Aorta (tissue), 5 donors: Measurements from ENCODE around the gene MAML2. TPM values are rescaled to one million over a fixed set of nuclear protein-coding genes. Genes with fewer than 3 reads are reported as not detected.
A peak's percentile ranks its signal among the peaks of the same experiment; 100 is the strongest.

ENCODE experiments used
- ATAC-seq: fragments of 200-7000 bp; cut with Tn5 transposase; one replicate; pipeline ENCODE4 v1.9.1; 2022; ENCODE audit warnings: moderate library complexity; ENCODE audit not compliant: low FRiP score
- DNase-seq, 2 donors: peaks; one replicate each; pipeline ENCODE4 v3.0.0-alpha.2; 2020
- H3K27ac ChIP-seq, 2 donors: one replicate each; pipeline ENCODE4 v1.5.1; 2013; ENCODE audit warnings: low read length in 2 of 2, mild to moderate bottlenecking in 2 of 2, moderate library complexity in 2 of 2, control low read depth in 1 of 2, inconsistent platforms in 1 of 2, low read depth in 1 of 2
- H3K27me3 ChIP-seq, 2 donors: one replicate each; pipeline ENCODE4 v1.6.1; 2013; ENCODE audit warnings: control low read depth in 1 of 2, low read length in 1 of 2, mild to moderate bottlenecking in 1 of 2, moderate library complexity in 1 of 2; ENCODE audit not compliant: insufficient read depth in 2 of 2, control insufficient read depth in 1 of 2
- H3K36me3 ChIP-seq, 2 donors: one replicate each; pipeline ENCODE4 v1.6.1; 2013; ENCODE audit warnings: control low read depth in 1 of 2, low read length in 1 of 2, mild to moderate bottlenecking in 1 of 2; ENCODE audit not compliant: insufficient read depth in 2 of 2, control insufficient read depth in 1 of 2
- H3K4me1 ChIP-seq, 2 donors: one replicate each; pipeline ENCODE4 v1.6.1; 2013; ENCODE audit warnings: low read length in 2 of 2, control low read depth in 1 of 2, mild to moderate bottlenecking in 1 of 2, moderate library complexity in 1 of 2; ENCODE audit not compliant: insufficient read depth in 2 of 2, control insufficient read depth in 1 of 2
- H3K4me3 ChIP-seq, 2 donors: one replicate each; pipeline ENCODE4 v1.5.1; 2013; ENCODE audit warnings: low read length in 2 of 2, control low read depth in 1 of 2, mild to moderate bottlenecking in 1 of 2
- H3K9me3 ChIP-seq: one replicate; pipeline ENCODE4 v1.6.1; 2013; ENCODE audit warnings: mild to moderate bottlenecking, low read length; ENCODE audit not compliant: control insufficient read depth
- WGBS, 2 donors: extraction: QIAGEN DNeasy Blood & Tissue Kit; methylation state at CpG; one replicate each; pipeline ENCODE4 v1.1.7; 2013; 5-methylcytosine and 5-hydroxymethylcytosine counted together
- intact Hi-C, 2 donors: fragments of 100-400 bp; cut with DNase I; formaldehyde crosslinking; loops; one replicate each; pipeline versions ENCODE4 v1.14.2 to v1.15.0; 2022
- polyA plus RNA-seq, 2 donors: library from polyadenylated mRNA; stranded (reverse); fragments of 200-250 nt; gene quantifications; one replicate each; pipeline ENCODE4 v1.2.3, GENCODE V29; 2013
- total RNA-seq, 2 donors: library from RNA; stranded (reverse); fragmentation: NEBNext Ultra II Directional; extraction: Animal tissue kit (Norgen Biotek cat#: 25700); gene quantifications; one replicate each; pipeline ENCODE4 v1.2.1, GENCODE V29; 2021
- donor health status: healthy with polysubstance abuse.
- donor health status: Bipolar disorder and iron deficiency.
- donor health status: DM: no; HTN: no; CAD: no.
- donor health status: DM: no; HTN: no; CAD: no.
- donor health status: DM: yes; HTN: yes; CAD: no.

MAML2 gene
- total and polyA plus RNA-seq, 4 donors, result 6.0 to 27.5 (median 14.0) TPM

GRCh38 chr11:96098511-96099241 is 244.3 kb downstream of the MAML2 start:
- H3K4me1 ChIP-seq, result peaks cover 7 to 11% of the 10 kb centered on the region in 2 donors
- DNase-seq (no peak), ATAC-seq (no peak)
- no peak overlapping the region for H3K4me3 ChIP-seq
- H3K9me3 ChIP-seq, result no peaks in the 10 kb centered on the region
- intact Hi-C loops, result no loop called here
- H3K36me3 ChIP-seq, result no peaks in the 10 kb centered on the region
- no peaks in the 10 kb centered on the region for H3K27me3 ChIP-seq
- WGBS, 2 donors, result 12% methylated on average over 7 of the region's 7 CpGs
- H3K27ac ChIP-seq, result peak overlapping the region in 1 of 2 donors; percentile 52

DNA sequence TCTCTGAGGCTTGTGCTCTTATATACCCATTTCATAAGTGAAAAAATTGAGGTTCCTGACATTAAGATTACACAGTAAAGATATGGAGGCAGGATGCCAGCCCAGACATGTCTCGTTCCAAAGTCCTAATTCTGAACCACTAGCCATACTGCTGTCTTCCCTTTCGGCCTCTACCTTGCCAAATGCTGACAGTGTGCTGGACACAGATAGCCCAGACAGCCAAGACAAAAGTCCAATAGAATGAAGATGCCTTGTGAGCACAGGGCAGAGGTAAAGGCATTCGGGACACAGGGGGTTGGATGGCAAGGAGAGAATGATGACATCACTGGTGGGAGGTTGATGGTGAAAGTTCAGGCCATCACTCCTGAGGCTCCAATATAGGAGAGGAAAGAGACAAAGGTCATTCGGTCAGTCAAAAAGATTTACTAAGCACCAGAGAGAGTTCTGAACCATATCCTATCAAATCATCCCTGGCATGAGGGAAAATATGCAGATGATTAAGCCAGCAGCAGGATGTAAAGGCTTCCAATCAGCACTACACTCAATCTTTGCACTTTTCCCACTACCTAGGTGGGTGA is 245.1 kb downstream of the MAML2 start:
- ATAC-seq, result no peak
- intact Hi-C loops, result no loop called here

DNA sequence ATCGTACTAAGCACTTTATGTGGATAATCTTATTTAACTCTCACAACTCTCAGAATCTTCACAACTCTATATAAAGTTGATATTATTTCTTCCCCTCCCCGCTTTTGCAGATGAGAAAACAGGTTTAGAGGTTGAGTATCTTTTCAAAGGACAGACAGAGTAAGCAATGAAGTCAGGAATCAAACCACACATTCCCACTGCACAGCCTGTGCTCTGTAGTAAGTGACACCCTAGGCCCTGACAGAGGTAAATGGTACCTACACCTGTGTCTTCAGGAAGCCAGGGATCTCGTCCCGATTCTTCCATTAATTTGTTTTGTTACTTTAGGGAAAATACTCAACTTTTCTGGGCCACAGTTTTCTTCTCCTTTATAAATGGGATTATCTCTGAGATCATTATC is 246.6 kb downstream of the MAML2 start:
- Histone ChIP-seq H3K27ac (no peak overlapping the region), H3K4me3 (no peak overlapping the region), H3K27me3 (no peaks in the 10 kb centered on the region), H3K9me3 (no peaks in the 10 kb centered on the region), H3K36me3 (no peaks in the 10 kb centered on the region), H3K4me1 (peaks cover 4 to 6% of the 10 kb centered on the region in 2 donors)
- DNase-seq (no peak), ATAC-seq (no peak)
- 80 to 84% methylated on average over 4 of the region's 4 CpGs for WGBS, 2 donors
- intact Hi-C loops, result no loop called here

More for the DNA sequence above, 245.1 kb downstream of the MAML2 start:
- peaks cover 4 to 7% of the 10 kb centered on the region in 2 donors for H3K4me1 ChIP-seq
- no peaks in the 10 kb centered on the region for H3K9me3 ChIP-seq
- no peaks in the 10 kb centered on the region for H3K36me3 ChIP-seq
- H3K4me3 ChIP-seq, result no peak overlapping the region
- 44 to 55% methylated on average over 4 of the region's 4 CpGs for WGBS, 2 donors
- H3K27ac ChIP-seq, result no peak overlapping the region
- no peak for DNase-seq
- no peaks in the 10 kb centered on the region for H3K27me3 ChIP-seq

DNA sequence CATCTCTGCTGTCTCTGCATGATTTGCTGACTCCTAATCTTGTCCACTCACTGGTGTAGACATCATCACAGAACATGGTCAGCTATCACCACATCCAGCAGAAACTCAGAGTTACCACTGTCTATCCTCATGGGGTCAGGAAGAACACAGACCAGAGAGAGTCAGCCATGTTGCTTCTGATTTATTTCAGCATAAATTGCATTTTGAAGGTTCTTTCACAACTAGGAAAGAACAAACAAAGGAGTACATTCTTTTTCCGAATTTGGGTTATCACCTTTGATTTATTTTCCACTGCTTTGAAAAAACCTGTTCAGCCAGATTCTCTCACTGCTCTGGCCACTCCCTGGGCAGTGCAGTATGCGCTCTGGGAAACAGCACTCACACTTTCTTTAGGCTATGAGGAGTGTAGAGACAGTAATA is 247.1 kb downstream of the MAML2 start:
- no peaks in the 10 kb centered on the region for H3K36me3 ChIP-seq
- 49 to 55% methylated on average over 2 of the region's 2 CpGs for WGBS, 2 donors
- no peak overlapping the region for H3K4me3 ChIP-seq
- no peaks in the 10 kb centered on the region for H3K9me3 ChIP-seq
- ATAC-seq (no peak), DNase-seq (no peak)
- peaks cover 3 to 6% of the 10 kb centered on the region in 2 donors for H3K4me1 ChIP-seq
- intact Hi-C loops, result no loop called here
- H3K27me3 ChIP-seq, result no peaks in the 10 kb centered on the region
- H3K27ac ChIP-seq, result no peak overlapping the region

DNA sequence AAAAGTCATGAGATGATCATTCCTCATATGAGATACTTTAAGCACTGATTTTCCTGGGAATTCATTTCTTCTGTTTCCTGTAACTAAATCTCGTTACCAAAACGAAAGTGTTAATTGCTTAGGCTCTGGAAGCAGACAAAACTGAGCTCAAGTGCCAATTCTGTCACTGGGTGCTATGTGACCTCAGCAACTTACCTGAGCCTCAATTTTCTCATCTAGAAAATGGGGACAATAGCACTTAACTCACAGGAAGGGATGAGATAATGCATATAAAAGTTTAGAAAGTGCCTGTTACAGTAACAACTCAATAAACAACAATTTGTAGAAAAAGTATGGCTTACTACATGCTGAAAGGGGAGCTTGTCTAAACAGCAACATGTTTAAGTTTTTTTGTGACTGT is 248.8 kb downstream of the MAML2 start:
- ATAC-seq (no peak), DNase-seq (no peak)
- intact Hi-C loops, result no loop called here
- Histone ChIP-seq H3K36me3 (no peaks in the 10 kb centered on the region), H3K27ac (no peak overlapping the region), H3K4me3 (no peak overlapping the region), H3K4me1 (peaks cover 2 to 9% of the 10 kb centered on the region in 2 donors), H3K9me3 (no peaks in the 10 kb centered on the region), H3K27me3 (no peaks in the 10 kb centered on the region)
- 81 to 88% methylated on average over 2 of the region's 2 CpGs for WGBS, 2 donors

GRCh38 chr11:96092511-96092910 is 250.5 kb downstream of the MAML2 start:
- Histone ChIP-seq H3K4me1 (peaks cover 0 to 2% of the 10 kb centered on the region in 2 donors), H3K36me3 (no peaks in the 10 kb centered on the region), H3K9me3 (no peaks in the 10 kb centered on the region), H3K27me3 (no peaks in the 10 kb centered on the region), H3K27ac (no peak overlapping the region), H3K4me3 (no peak overlapping the region)
- 81 to 85% methylated on average over 8 of the region's 8 CpGs for WGBS, 2 donors
- intact Hi-C loops, result no loop called here
- ATAC-seq (no peak), DNase-seq (no peak)

DNA sequence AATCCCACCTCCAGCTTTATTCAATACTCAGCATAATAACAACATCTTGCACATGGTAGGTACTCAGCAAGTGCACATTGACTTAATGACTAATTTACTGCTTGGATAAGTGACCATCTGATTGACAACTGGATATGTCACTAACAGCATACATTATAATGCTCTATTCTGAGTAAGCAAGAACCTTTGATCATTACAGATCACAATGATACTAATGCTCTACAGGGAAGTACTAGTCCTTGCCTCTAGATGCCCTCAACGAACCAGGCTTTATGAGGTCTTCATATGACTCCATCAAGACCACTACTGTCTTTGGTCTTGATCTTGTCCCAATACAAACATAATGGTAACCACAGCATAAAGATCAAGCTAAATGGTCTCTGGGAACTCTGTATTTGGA is 251.5 kb downstream of the MAML2 start:
- intact Hi-C loops, result no loop called here
- ATAC-seq, result no peak

GRCh38 chr11:96090711-96091110 is 252.3 kb downstream of the MAML2 start:
- no peak overlapping the region for H3K27ac ChIP-seq
- peaks cover 0 to 2% of the 10 kb centered on the region in 2 donors for H3K4me1 ChIP-seq
- H3K9me3 ChIP-seq, result no peaks in the 10 kb centered on the region
- no peak overlapping the region for H3K4me3 ChIP-seq
- H3K27me3 ChIP-seq, result no peaks in the 10 kb centered on the region
- ATAC-seq (peak; percentile 21), DNase-seq (no peak)
- no peaks in the 10 kb centered on the region for H3K36me3 ChIP-seq
- intact Hi-C loops, result no loop called here
- 47% methylated on average over 5 of the region's 5 CpGs for WGBS, 2 donors

More for the DNA sequence above, 251.5 kb downstream of the MAML2 start:
- 77 to 97% methylated on average over 1 of the region's 1 CpG for WGBS, 2 donors
- no peak overlapping the region for H3K27ac ChIP-seq
- no peaks in the 10 kb centered on the region for H3K27me3 ChIP-seq
- H3K9me3 ChIP-seq, result no peaks in the 10 kb centered on the region
- no peaks in the 10 kb centered on the region for H3K36me3 ChIP-seq
- no peak overlapping the region for H3K4me3 ChIP-seq
- H3K4me1 ChIP-seq, result peaks cover 0 to 2% of the 10 kb centered on the region in 2 donors
- DNase-seq, result no peak

DNA sequence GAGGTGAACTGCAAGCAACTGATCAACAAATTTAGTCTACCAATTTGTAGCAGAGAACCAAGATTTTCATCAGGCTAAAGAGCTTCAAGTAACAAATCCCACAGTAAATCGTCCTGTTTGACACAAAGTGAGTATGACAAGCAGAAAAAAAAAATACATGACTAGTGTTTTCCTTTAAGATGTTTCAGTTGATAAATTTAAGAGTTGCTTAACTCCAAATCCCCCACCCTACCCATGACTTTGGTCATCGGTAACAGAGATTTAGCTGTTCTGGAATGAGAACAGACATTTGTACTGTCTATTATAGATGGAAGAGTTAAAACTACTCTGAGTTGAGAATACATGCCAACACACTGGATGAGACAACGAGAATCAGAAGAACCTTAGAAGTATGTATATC is 254.1 kb downstream of the MAML2 start:
- DNase-seq, result no peak
- H3K27me3 ChIP-seq, result no peaks in the 10 kb centered on the region
- 48 to 53% methylated on average over 3 of the region's 3 CpGs for WGBS, 2 donors
- no peaks in the 10 kb centered on the region for H3K9me3 ChIP-seq
- intact Hi-C loops, result no loop called here
- no peak overlapping the region for H3K27ac ChIP-seq
- no peaks in the 10 kb centered on the region for H3K36me3 ChIP-seq
- no peak overlapping the region for H3K4me3 ChIP-seq
- no peak for ATAC-seq
- H3K4me1 ChIP-seq, result peaks cover 0 to 2% of the 10 kb centered on the region in 2 donors
